ENCODE measurements around the gene PCDHGB4. TPM values are rescaled to one million over a fixed set of nuclear protein-coding genes. Genes with fewer than 3 reads are reported as not detected.
"Not testable (repeated sequence)": the region's sequence is repeated elsewhere in the genome, so short reads cannot be mapped to it uniquely, and the experiment has no call there.

PCDHGB4 gene
- polyA plus RNA-seq, 4 donors: 4.3 to 6.6 (median 6.0) TPM

- not testable (repeated sequence) for DNase-seq (ENCODE audit: low read depth in 4 of 4, low spot score in 3 of 4)
Measured at GRCh38 chr5:141397756-141398551, 10.5 kb downstream of the PCDHGB4 start, which contains the start of gene PCDHGB5. PCDHGB5 (plus strand) TSS chr5:141397947; CDS start chr5:141398128, 181 bp downstream.

- no peak for DNase-seq (ENCODE audit: low read depth in 4 of 4, low spot score in 3 of 4)
Measured at GRCh38 chr5:141398608-141399007, 11.1 kb downstream of the PCDHGB4 start.

- no peak for DNase-seq (ENCODE audit: low read depth in 4 of 4, low spot score in 3 of 4)
Measured at GRCh38 chr5:141399555-141400258, 12.2 kb downstream of the PCDHGB4 start.

GRCh38 chr5:141402553-141403243, 15.2 kb downstream of the PCDHGB4 start, which contains the start of gene PCDHGA9:
PCDHGA9 (plus strand) TSS chr5:141402778; CDS start chr5:141402953, 175 bp downstream.
- DNase-seq (ENCODE audit: low read depth in 4 of 4, low spot score in 3 of 4): no peak

- DNase-seq (ENCODE audit: low read depth in 4 of 4, low spot score in 3 of 4): no peak
Measured at GRCh38 chr5:141403387-141403786, 15.9 kb downstream of the PCDHGB4 start.

- DNase-seq (ENCODE audit: low read depth in 4 of 4, low spot score in 3 of 4): not testable (repeated sequence)
Measured at GRCh38 chr5:141407790-141408505, 20.4 kb downstream of the PCDHGB4 start, which contains the start of gene PCDHGB6. PCDHGB6 (plus strand) TSS chr5:141408021; CDS start chr5:141408203, 182 bp downstream.

- DNase-seq (ENCODE audit: low read depth in 4 of 4, low spot score in 3 of 4): no peak
Measured at GRCh38 chr5:141409598-141410306, 22.3 kb downstream of the PCDHGB4 start.

- no peak for DNase-seq (ENCODE audit: low read depth in 4 of 4, low spot score in 3 of 4)
Measured at GRCh38 chr5:141411575-141411974, 24.1 kb downstream of the PCDHGB4 start.

GRCh38 chr5:141412854-141413539, 25.5 kb downstream of the PCDHGB4 start, which contains the start of gene PCDHGA10:
PCDHGA10 (plus strand) TSS chr5:141412987; CDS start chr5:141413176, 189 bp downstream.
- no peak for DNase-seq (ENCODE audit: low read depth in 4 of 4, low spot score in 3 of 4)

GRCh38 chr5:141413540-141414069, 26.1 kb downstream of the PCDHGB4 start:
- no peak for DNase-seq (ENCODE audit: low read depth in 4 of 4, low spot score in 3 of 4)

GRCh38 chr5:141414548-141415274, 27.2 kb downstream of the PCDHGB4 start:
- not testable (repeated sequence) for DNase-seq (ENCODE audit: low read depth in 4 of 4, low spot score in 3 of 4)

- not testable (repeated sequence) for DNase-seq (ENCODE audit: low read depth in 4 of 4, low spot score in 3 of 4)
Measured at GRCh38 chr5:141415275-141415618, 27.7 kb downstream of the PCDHGB4 start.

- peak in 1 of 4 donors; percentile 36 for DNase-seq (ENCODE audit: low read depth in 4 of 4, low spot score in 3 of 4)
Measured at GRCh38 chr5:141417494-141418172, 30.1 kb downstream of the PCDHGB4 start, which contains the start of gene PCDHGB7. PCDHGB7 (plus strand) TSS chr5:141417677; CDS start chr5:141417860, 183 bp downstream.

GRCh38 chr5:141419074-141419880, 31.8 kb downstream of the PCDHGB4 start:
- DNase-seq (ENCODE audit: low read depth in 4 of 4, low spot score in 3 of 4): no peak

- no peak for DNase-seq (ENCODE audit: low read depth in 4 of 4, low spot score in 3 of 4)
Measured at GRCh38 chr5:141420855-141421488, 33.5 kb downstream of the PCDHGB4 start, which contains the start of gene PCDHGA11. PCDHGA11 (plus strand) TSS chr5:141421051; CDS start chr5:141421228, 177 bp downstream.

GRCh38 chr5:141421489-141421855, 34.0 kb downstream of the PCDHGB4 start:
- DNase-seq (ENCODE audit: low read depth in 4 of 4, low spot score in 3 of 4): no peak

All from right renal pelvis (tissue), 4 donors.